AG09309 (cell line): Measurements from ENCODE around the gene BLVRB.

Experiments
- DNase-seq: peaks from one replicate; pipeline ENCODE4 v3.0.0-alpha.2; 2010; ENCODE audit warnings: low read depth
- H3K4me3 ChIP-seq: 2 replicates; pipeline ENCODE4 v1.5.1; 2011; ENCODE audit warnings: mild to moderate bottlenecking, low read depth, low read length, moderate library complexity; ENCODE audit not compliant: control insufficient read depth
- CTCF ChIP-seq: IDR thresholded peaks from 2 replicates; pipeline ENCODE4 v1.5.1; 2011; ENCODE audit warnings: mild to moderate bottlenecking, low read depth, low read length, inconsistent platforms; ENCODE audit not compliant: insufficient read depth, control insufficient read depth; ENCODE audit errors: missing control alignments

The BLVRB gene

GRCh38 chr19:40407714-40408597 lies 57.6 kb downstream of the BLVRB start:
- TF ChIP-seq CTCF: no peak
- DNase-seq: no peak

GRCh38 chr19:40403262-40403984 lies 62.1 kb downstream of the BLVRB start:
- H3K4me3 ChIP-seq: peak overlapping the region; percentile 71
- TF ChIP-seq CTCF: no peak
- DNase-seq: peak; percentile 40

More at GRCh38 chr19:40407714-40408597, 57.6 kb downstream of the BLVRB start:
- H3K4me3 ChIP-seq: no peak overlapping the region

- no peak for DNase-seq
- no peak overlapping the region for H3K4me3 ChIP-seq
- TF ChIP-seq CTCF: no peak
These were observed 65.0 kb downstream of the BLVRB start for GRCh38 chr19:40400559-40400958.

GRCh38 chr19:40398417-40399131 lies 67.0 kb downstream of the BLVRB start:
- no peak for DNase-seq
- no peak overlapping the region for H3K4me3 ChIP-seq
- no peak for TF ChIP-seq CTCF
